ENCODE results near the gene UTP11. TPM values are rescaled to one million over a fixed set of nuclear protein-coding genes. Genes with fewer than 3 reads are reported as not detected.

UTP11 gene
- total and polyA plus RNA-seq, 4 donors = 11.0 to 17.8 (median 11.8) TPM

- Histone ChIP-seq H3K27ac (ENCODE audit: low read depth in 1 of 2, low read length in 2 of 2) (no peak overlapping the region), H3K9me3 (ENCODE audit: control insufficient read depth in 4 of 4, low read length in 3 of 4) (no peaks in the 10 kb centered on the region), H3K36me3 (ENCODE audit: control insufficient read depth in 4 of 4, insufficient read depth in 3 of 4, low read depth in 1 of 4, low read length in 3 of 4) (no peaks in the 10 kb centered on the region), H3K4me3 (ENCODE audit: low read depth in 1 of 3, low read length in 3 of 3) (no peak overlapping the region), H3K4me1 (ENCODE audit: control insufficient read depth in 4 of 4, insufficient read depth in 4 of 4, low read length in 3 of 4) (no peaks in the 10 kb centered on the region), H3K27me3 (ENCODE audit: control insufficient read depth in 4 of 4, insufficient read depth in 4 of 4, low read length in 3 of 4) (no peaks in the 10 kb centered on the region), H3K9ac (ENCODE audit: low read depth in 1 of 2, low read length in 2 of 2) (no peak overlapping the region)
- no peak for TF ChIP-seq HNF4G (IDR thresholded peaks at IDR 0.05)
- no peak for TF ChIP-seq ZBTB33 (IDR thresholded peaks at IDR 0.05)
- no peak for TF ChIP-seq FOXA2 (IDR thresholded peaks at IDR 0.05)
- TF ChIP-seq HNF4A (conservative IDR thresholded peaks at IDR 0.05) = no peak
- no peak for TF ChIP-seq RAD21 (IDR thresholded peaks at IDR 0.05)
- no peak for TF ChIP-seq RXRA (IDR thresholded peaks at IDR 0.05)
- TF ChIP-seq TAF1 (conservative IDR thresholded peaks at IDR 0.05) = no peak
- 82% methylated on average over 11 of the region's 11 CpGs for WGBS
- no peak for DNase-seq (ENCODE audit: low spot score)
Measured at GRCh38 chr1:38064197-38064903, 51.8 kb downstream of the UTP11 start.

GRCh38 chr1:38068220-38068979 is 55.9 kb downstream of the UTP11 start:
- H3K9me3 ChIP-seq (ENCODE audit: control insufficient read depth in 4 of 4, low read length in 3 of 4) = no peaks in the 10 kb centered on the region
- no peaks in the 10 kb centered on the region for H3K4me1 ChIP-seq (ENCODE audit: control insufficient read depth in 4 of 4, insufficient read depth in 4 of 4, low read length in 3 of 4)
- no peak for TF ChIP-seq RXRA (IDR thresholded peaks at IDR 0.05)
- no peak for TF ChIP-seq YY1 (IDR thresholded peaks at IDR 0.05)
- no peak for TF ChIP-seq ATF3 (IDR thresholded peaks at IDR 0.05)
- no peak for TF ChIP-seq FOXA2 (IDR thresholded peaks at IDR 0.05)
- no peak for TF ChIP-seq HNF4A (conservative IDR thresholded peaks at IDR 0.05)
- no peak for TF ChIP-seq CTCF (IDR thresholded peaks at IDR 0.05; ENCODE audit: low read depth, low read length, missing input control)
- TF ChIP-seq FOXA1 (IDR thresholded peaks at IDR 0.05) = no peak
- TF ChIP-seq TAF1 (conservative IDR thresholded peaks at IDR 0.05) = no peak
- no peak for TF ChIP-seq RAD21 (IDR thresholded peaks at IDR 0.05)
- no peak for TF ChIP-seq EGR1 (IDR thresholded peaks at IDR 0.05; ENCODE audit: low read depth in 2 of 2)
- TF ChIP-seq REST (IDR thresholded peaks at IDR 0.05) = no peak
- TF ChIP-seq NR2F2 (IDR thresholded peaks at IDR 0.05) = no peak
- TF ChIP-seq JUND (IDR thresholded peaks at IDR 0.05) = no peak
- no peak for TF ChIP-seq HNF4G (IDR thresholded peaks at IDR 0.05)
- H3K27me3 ChIP-seq (ENCODE audit: control insufficient read depth in 4 of 4, insufficient read depth in 4 of 4, low read length in 3 of 4) = no peaks in the 10 kb centered on the region
- no peak overlapping the region for H3K4me3 ChIP-seq (ENCODE audit: low read depth in 1 of 3, low read length in 3 of 3)
- no peaks in the 10 kb centered on the region for H3K36me3 ChIP-seq (ENCODE audit: control insufficient read depth in 4 of 4, insufficient read depth in 3 of 4, low read depth in 1 of 4, low read length in 3 of 4)
- H3K9ac ChIP-seq (ENCODE audit: low read depth in 1 of 2, low read length in 2 of 2) = no peak overlapping the region
- DNase-seq (ENCODE audit: low spot score) = no peak
- H3K27ac ChIP-seq (ENCODE audit: low read depth in 1 of 2, low read length in 2 of 2) = no peak overlapping the region
- 65% methylated on average over 14 of the region's 14 CpGs for WGBS
